B cell (primary cell): Measurements from ENCODE around the gene SLC9A9.

Experiments
- CTCF ChIP-seq: fragments of 200-600 bp; IDR thresholded peaks from one replicate; pipeline ENCODE4 v1.8.0; 2022; ENCODE audit warnings: antibody characterized with exemption, mild to moderate bottlenecking
- EZH2 ChIP-seq: IDR thresholded peaks from 2 replicates; pipeline ENCODE4 v1.6.1; 2012; ENCODE audit warnings: borderline replicate concordance, low read depth, mild to moderate bottlenecking, moderate library complexity, low read length; ENCODE audit not compliant: insufficient read depth, poor library complexity, severe bottlenecking

- TF ChIP-seq CTCF (no peak), EZH2 (no peak)
These were observed 194.8 kb downstream of the SLC9A9 start for GRCh38 chr3:143653493-143653892.
